Cardiac septum (tissue), 1 donor: Measurements from ENCODE around the gene PNKD. TPM values are rescaled to one million over a fixed set of nuclear protein-coding genes. Genes with fewer than 3 reads are reported as not detected.

Experiments used
- DNase-seq: peaks from one replicate; pipeline ENCODE4 v3.0.0-alpha.2; 2020; ENCODE audit warnings: low spot score
- intact Hi-C: fragments of 100-400 bp; cut with DNase I; formaldehyde crosslinking; loops from one replicate; pipeline ENCODE4 v1.14.0; 2022
- total RNA-seq: library from RNA; stranded (reverse); fragmentation: NEBNext Ultra II Directional; extraction: Animal tissue kit (Norgen Biotek cat#: 25700); gene quantifications from one replicate; pipeline ENCODE4 v1.2.1, GENCODE V29; 2021
- donor health status: DM: no; HTN: no; CAD: no.

PNKD gene
- total RNA-seq, 1 donor from 2014 or later = 72.6 TPM

DNA sequence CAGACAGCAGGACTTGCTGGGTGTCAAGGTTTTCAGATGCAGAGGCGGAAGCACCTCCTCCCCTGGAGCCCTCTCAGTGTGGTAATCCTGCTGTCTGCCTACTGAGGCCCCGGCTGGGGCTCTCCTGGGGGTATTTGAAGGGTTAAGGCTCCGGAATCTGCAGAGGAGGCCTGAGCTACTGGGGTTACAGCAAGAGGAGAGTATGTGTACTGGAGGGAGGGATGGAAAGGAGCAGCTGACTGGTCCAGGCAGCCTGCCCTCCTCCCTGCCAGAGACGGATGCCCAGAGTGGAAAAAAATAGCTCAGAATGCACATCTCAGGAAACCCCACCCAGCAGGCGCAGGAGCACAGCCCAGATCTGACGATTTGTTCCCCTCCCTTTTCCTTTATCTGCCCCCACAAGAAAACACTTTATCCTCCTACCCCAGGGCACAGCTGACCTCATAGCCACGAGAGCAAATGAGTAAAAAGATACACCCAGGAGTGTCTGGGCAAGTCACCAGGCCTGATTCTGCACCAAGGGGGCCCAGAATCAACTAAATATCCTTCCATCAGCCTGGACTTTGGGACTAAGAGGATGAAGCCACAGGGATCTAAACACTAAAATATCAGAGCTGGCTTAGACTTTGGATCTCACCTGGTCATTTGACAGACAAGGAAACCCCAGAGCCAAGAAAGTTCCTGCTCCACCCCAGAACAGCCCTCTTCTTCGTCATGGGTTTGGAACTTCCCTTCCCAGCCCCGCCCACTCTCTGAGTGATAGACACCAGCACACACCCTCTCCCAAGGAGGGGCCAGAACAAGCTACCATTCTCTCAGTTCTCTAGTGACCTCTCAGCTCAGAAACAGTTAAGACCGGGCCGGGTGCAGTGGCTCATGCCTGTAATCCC lies 16.5 kb downstream of the PNKD start:
- intact Hi-C loops = loop anchor here (1.0 to 2.0 kb wide), 2 partner anchors 14 to 109 kb away; no protein-coding TSS in a partner anchor
- DNase-seq = peak; percentile 94

DNA sequence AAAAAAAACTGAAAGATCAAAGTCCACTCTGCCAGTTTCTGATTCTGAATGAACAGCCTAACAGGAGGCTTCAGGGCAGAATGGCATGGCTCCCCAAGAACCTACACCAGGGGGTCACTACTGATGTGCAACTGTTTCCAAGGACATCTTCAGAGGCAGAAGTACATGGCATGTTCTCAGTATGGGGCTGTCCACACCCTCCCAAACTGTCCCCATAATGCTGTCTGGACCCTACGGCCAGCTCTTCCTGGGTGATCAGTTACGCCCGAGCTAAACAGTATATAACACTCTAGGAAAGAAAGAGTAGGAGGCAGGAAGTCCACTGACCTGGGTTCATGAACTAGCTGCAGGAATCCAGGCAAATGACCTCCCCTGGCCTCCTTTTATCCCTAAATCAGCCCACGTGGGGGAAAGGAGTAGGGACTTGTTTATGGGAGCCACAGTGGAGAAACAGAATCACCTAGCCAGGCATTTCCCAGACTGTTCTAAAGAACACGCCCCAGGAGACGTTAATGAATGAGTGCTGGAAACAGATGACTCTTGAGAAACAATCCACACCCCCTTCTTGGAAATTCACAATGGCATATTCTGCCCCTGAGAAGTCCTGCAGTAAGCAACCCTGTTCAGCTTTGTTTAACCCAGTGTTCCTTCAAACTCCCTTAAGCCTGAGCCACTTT lies 19.5 kb downstream of the PNKD start:
- no peak for DNase-seq
- intact Hi-C loops = loop anchor here (5.0 to 10.0 kb wide), 2 partner anchors 278 to 355 kb away; partner anchors contain the start of genes CNOT9 and USP37

DNA sequence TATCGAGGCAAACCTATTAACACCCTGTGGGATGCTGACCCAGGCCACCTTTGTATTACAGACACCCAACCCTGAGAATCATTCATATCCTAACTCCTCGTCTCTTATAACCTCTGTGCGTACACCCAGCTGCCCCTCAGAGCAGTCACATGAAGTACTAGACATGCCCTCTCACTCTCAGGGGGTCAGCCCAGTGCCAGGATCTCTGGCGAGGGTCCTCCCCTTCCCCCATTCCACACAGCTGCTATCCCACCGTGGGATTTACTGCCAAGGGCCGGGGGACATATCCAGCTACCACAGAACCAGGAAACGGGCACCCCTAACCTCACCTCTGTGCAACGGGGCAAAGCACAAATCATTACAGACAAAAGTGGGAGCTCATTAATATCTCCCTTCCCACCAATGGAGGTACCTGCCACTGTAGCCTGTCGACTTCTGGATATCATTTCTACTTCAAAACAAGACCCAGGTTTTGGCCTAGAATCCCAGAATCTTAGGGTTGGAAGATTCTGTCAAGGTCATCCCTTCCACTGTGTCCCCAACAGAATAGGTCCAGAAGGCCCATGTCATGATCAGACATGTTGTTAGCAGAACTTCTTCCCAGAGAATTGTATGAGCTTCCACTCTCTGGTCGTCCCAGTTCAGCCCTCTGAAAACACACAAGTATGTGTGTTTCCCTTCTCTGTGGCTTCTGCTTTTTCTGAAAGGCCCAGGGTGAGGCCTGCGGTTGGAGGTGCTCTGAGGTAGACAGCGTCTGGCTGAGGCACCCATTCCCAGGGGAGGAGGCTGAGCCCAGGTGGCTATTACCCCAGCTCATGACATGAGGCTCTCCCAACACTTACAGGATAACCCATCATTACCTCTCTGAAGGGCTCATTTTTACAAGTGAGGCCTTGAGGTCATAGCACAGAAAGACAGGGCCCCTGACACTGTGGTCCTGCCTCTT lies 20.3 kb downstream of the PNKD start:
- intact Hi-C loops = loop anchor here (5.0 to 10.0 kb wide), 2 partner anchors 277 to 354 kb away; partner anchors contain the start of genes CNOT9 and USP37
- no peak for DNase-seq

DNA sequence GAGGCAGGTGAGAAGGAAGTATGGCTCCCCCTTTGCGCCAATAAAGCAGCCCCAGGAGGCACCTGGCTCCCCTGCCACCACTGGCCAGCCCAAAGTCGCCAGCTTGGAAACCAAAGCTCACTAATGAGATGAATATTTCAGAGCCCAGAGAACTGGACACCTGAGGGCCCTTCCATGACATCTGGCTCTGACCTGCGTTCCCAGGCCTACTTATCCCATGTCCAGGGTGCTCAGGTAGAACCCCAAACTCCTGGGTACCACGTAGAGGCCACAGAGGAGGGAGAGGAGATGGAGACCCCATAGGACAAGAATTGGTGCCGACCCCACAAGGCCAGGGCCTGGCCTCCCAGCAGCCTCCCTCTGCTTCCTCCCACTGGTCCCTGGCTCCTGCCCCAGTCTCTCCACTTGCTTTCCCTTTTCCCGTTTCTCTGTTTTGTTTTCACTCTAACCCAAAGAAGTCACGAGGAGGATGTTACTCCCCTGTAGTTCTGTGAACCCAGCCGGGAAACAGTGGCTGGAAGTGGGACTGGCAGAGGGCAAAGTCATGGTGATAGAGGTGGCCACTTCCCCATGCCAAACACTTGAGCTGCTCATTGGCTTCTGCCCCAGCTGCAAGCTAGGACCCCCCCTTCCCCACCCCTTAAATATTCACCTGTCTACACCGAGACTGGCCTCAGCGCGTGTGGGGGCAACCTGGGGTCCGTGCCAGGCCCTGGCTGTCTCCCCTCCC lies 21.2 kb downstream of the PNKD start:
- DNase-seq = peak; percentile 82
- intact Hi-C loops = loop anchor here (5.0 to 10.0 kb wide), 2 partner anchors 276 to 353 kb away; partner anchors contain the start of genes CNOT9 and USP37

DNA sequence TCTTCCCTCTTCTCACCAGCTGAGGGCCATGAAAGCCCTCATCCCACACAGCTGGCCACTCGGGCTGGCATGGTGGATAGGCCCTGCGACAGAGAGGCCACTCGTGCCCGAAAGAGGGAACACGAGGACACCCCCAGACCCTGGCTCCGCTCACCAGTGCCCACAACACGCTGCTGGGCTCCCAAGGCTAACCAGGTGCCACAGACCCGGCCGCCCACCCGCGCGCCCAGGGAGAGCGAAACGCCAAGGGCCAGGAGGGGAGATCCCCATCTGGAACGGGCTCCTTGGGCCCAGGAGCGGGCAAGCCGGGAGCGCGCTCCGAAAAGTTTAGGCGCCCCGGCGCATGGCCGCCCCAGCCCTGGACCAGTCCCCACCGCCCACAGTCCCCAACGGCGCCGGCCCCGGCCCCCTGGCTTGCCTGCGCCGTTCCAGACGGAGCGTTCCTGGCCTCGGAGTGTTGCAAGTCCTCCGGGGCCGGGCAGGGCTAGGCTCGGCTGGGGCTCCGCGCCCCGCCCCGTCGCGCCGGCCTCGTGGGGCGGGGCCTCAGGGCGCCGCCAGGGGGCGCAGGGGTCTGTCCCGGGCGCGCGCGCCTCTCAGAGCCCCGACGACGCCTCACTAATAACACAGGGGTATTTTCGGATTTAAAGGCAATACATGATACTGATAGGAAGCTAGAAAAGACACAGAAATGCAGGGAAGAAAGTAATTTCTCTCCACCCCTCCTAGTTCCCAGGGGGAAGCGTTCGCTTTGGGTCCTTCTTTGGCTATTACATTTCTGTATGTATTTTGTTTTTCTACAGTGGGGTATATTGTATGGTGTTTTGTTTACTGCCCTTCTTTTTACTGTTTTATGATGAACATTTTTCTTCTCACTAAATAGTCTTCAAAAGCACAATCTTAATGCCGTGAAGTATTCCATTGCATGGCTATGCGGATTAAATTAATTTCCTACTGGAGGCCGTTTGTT lies 22.0 kb downstream of the PNKD start, which contains the start of gene TMBIM1:
Gene TMBIM1 (minus strand): TSS at position 456 of the 967 bp plus-strand sequence. CDS start 10,362 bp downstream, outside the sequence.
- peak; percentile 91 for DNase-seq
- intact Hi-C loops = loop anchor here (5.0 to 10.0 kb wide), 2 partner anchors 275 to 352 kb away; partner anchors contain the start of genes CNOT9 and USP37

DNA sequence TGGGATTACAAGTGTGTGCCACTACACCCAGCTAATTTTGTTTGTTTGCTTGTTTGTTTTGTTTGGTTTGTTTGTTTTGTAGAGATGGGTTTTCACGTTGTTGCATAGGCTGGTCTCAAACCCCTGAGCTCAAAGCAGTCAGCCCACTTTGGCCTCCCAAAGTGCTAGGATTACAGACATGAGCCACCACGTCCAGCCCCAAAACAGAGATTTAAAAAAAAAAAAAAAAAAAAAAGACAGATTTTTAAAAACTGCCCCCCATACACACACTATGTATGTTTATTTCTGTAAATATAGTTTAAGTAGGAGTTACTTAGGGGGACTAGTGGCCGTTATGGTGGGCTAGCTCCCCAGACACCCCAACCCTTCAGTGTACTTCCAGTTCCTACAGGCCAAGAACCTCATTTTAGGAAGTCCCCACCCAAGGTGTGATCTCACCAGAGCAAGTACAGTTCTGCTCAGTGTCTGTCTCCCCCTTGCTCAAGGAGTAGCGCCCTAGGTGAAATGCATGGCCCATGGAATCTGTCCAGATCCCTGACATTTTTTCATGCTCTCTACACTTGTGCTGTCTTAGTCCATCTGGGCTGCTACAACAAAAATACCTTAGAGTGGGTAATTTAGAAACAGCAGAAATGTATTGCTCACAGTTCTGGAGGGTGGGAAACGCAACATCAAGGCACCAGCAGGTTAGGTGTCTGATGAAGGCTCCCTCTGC lies 23.6 kb downstream of the PNKD start:
- no peak for DNase-seq
- intact Hi-C loops = loop anchor here (5.0 to 10.0 kb wide), 2 partner anchors 273 to 351 kb away; partner anchors contain the start of genes CNOT9 and USP37

DNA sequence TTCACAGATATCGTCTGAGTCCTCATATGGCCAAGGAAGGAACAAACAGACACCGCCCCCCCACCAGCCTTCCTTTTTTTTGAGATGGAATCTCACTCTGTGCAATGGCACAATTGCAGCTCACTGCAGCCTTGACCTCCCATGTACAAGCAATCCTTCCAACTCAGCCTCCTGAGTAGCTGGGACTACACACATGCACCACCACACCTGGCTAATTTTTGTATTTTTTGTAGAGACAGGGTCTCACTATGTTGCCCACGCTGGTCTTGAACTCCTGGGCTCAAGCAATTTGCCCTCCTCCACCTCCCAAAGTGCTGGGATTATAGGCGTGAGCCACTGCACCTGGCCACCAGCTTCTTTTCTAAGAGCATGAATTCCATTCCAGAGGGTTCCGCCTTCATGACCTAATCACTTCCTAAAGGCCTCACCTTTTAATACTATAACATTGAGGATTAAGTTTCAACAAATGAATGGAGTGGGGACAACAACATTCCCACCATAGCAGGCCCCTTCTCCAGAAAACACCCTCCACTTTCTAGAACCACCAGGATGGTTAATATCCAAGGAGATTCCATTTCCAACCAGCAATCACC lies 24.2 kb downstream of the PNKD start:
- no peak for DNase-seq
- intact Hi-C loops = loop anchor here (5.0 to 10.0 kb wide), 2 partner anchors 273 to 350 kb away; partner anchors contain the start of genes CNOT9 and USP37

DNA sequence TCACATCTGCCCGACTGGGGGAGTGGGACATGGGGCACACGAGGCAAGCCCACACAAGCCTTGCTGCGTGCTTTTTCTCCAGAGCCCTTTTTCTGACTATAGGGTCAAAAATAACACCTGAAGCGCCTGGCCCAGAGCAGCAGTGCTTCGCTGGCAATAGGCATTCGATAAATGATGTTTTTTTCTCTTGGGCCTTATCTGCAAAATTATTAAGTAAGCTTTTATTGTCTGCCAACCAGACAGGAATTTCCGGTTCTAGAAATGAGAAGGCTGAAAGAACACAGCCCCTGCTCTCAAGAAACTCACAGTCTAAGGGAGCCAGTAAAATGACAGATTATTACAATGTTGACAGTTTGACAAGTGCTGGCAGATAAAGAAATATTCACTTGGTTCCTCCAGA lies 24.7 kb downstream of the PNKD start:
- no peak for DNase-seq
- intact Hi-C loops = loop anchor here (10.0 kb wide), 1 partner anchor 350 kb away; no protein-coding TSS in a partner anchor

DNA sequence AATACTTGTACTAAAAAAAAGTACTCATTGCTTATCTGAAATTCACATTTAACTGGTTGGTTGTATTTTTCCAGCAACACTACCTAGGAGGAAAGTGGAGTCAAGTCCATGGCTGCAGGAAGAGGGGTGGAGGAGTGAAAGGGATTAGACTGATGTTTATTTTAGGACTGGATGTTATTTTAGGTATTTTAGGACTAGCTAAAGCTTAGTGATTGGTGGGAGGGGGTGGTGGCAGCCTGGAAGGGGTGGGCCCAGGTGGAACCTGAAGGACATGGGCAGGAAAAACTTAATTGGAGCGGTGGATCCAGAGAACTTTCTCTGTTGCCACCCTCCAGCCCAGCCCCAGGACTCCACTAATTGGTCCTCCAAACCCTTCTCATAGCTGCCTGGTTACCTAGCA lies 25.9 kb downstream of the PNKD start:
- intact Hi-C loops = loop anchor here (10.0 kb wide), 1 partner anchor 349 kb away; no protein-coding TSS in a partner anchor
- no peak for DNase-seq

DNA sequence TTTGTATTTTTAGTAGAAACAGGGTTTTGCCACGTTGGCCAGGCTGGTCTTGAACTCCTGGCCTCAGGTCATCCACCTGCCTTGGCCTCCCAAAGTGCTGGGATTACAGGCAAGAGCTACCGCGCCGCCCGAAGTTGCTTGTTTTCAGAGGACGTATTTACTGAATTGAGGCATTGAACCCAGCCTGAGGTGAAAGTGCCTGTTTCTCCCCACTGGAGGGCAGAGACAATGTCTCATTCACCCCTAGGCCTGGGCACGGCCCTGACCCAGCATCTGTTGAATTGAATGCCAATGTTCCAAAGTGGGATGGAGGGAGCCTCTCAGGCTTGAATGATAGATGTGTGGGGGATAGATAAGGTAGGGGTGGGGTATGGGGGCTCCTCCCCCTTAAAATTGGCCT lies 26.5 kb downstream of the PNKD start:
- DNase-seq = no peak
- intact Hi-C loops = loop anchor here (10.0 kb wide), 1 partner anchor 348 kb away; no protein-coding TSS in a partner anchor

DNA sequence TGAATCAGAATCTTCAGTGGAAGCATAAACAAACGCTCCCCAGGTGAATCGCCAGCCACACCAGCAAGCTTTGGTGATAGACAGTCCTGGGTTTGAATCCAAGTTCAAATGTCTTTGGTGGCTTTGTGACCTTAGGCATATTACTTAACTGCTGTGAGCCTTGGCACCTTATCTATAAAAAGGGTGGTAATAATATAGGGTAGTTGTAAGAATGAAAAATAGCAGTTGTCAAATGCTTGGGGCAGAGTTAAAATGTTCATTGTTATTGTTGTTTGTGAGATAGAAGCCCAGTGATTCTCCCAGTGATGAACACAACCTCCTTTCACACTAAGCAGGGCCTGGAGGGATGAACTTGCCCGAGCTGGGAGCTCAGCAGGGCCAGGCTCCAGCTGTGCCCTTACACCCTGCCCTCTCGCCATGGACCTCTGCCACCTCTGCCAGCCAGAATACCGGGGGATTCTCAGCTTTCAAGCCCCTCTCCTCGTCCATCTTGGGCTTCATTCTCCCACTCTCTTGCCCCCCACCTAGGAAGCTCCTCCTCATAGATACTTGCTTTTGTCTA lies 28.1 kb downstream of the PNKD start:
- no peak for DNase-seq
- intact Hi-C loops = loop anchor here (10.0 kb wide), 1 partner anchor 346 kb away; no protein-coding TSS in a partner anchor

DNA sequence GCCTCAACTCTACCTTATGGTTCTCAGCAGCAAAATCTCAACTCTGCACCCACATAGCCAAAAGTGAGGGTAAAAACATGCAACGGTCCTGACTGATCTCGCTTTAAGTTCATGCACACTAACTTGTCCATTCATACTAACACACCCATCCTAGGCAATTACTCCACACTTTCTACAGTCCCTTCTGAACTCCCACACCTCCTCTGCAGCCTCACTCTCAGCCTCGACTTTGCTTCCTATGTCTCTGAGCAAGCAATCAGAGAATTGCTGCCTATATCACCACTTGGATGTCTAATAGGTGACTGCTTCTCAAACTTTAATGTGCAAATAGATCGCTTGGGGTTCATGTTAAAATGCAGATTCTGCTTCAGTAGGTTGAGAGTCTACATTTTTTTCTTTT lies 29.8 kb downstream of the PNKD start:
- intact Hi-C loops = no loop called here
- DNase-seq = no peak

DNA sequence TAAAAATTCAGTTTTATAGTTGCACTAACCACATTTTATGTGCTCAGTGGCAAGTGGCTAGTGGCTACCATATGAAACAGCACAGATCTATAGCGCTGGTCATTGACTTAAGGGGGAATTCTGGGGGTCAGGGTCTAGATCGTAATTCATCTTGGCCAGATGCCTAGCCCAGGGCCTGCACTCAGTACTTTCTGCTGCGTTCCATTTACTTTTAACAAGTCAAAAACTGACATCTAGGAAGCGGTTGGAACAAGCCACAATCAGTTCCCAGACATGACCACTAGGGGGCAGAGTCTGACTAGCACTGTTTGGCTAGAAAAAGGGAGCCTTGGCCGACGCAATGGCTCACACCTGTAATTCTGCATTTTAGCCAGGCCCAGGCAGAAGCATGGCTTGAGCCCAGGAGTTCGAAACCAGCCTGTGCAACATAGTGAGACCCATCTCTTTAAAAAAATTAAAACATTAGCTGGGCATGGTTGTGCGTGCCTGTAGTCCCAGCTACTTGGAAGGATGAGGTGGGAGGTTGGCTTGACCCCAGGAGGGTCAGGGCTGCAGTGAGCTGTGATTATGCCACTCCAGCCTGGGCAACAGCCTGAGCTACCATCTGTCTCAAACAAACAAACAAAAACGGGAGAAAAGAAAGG lies 31.0 kb downstream of the PNKD start:
- intact Hi-C loops = loop anchor here (1.0 kb wide), 2 partner anchors 55 to 165 kb away; partner anchors contain the start of gene CATIP

DNA sequence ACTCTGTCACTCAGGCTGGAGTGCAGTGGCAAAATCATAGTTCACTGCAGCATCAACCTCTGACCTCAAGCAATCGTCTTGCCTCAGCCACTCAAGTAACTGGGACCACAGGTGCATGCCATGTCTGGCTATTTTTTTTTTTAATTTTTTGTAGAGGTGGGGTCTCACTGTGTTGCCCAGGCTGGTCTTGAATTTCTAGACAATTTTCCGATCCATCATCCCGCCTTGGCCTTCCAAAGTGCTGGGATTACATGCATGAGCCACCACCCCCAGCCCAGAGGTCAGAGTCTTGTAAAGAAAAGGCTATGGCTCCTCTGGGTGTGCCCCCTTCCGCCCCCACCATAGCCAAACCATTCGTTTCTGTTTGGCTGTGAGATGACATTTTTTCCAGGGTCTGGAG lies 35.1 kb downstream of the PNKD start:
- no peak for DNase-seq
- intact Hi-C loops = no loop called here

More for the DNA sequence above, 31.0 kb downstream of the PNKD start:
- DNase-seq = peak; percentile 87
